ENCODE data around the gene OARD1. TPM values are rescaled to one million over a fixed set of nuclear protein-coding genes. Genes with fewer than 3 reads are reported as not detected.
A peak's percentile ranks its signal among the peaks of the same experiment; 100 is the strongest.

OARD1 gene
- total and polyA plus RNA-seq, 10 of the 15 experiments (the other 5 are each of a cell fraction or from before 2014, with no cell fraction given) = 19.0 to 63.5 (median 43.6) TPM

- TF ChIP-seq ETV6 (conservative IDR thresholded peaks at IDR 0.05 in 1 of 2, IDR thresholded peaks at IDR 0.05 in 1 of 2; ENCODE audit: borderline replicate concordance in 1 of 2, low read depth in 1 of 2) = peak in 1 of 2 experiments; percentile 65; a peak in 1 of 4 replicates
- TF ChIP-seq WRNIP1 (IDR thresholded peaks at IDR 0.05; ENCODE audit: borderline replicate concordance, low read depth, low read length) = no peak
- peak; percentile 53 for TF ChIP-seq RUNX3 (IDR thresholded peaks at IDR 0.05; ENCODE audit: low read length)
- TF ChIP-seq, protein P1, sequence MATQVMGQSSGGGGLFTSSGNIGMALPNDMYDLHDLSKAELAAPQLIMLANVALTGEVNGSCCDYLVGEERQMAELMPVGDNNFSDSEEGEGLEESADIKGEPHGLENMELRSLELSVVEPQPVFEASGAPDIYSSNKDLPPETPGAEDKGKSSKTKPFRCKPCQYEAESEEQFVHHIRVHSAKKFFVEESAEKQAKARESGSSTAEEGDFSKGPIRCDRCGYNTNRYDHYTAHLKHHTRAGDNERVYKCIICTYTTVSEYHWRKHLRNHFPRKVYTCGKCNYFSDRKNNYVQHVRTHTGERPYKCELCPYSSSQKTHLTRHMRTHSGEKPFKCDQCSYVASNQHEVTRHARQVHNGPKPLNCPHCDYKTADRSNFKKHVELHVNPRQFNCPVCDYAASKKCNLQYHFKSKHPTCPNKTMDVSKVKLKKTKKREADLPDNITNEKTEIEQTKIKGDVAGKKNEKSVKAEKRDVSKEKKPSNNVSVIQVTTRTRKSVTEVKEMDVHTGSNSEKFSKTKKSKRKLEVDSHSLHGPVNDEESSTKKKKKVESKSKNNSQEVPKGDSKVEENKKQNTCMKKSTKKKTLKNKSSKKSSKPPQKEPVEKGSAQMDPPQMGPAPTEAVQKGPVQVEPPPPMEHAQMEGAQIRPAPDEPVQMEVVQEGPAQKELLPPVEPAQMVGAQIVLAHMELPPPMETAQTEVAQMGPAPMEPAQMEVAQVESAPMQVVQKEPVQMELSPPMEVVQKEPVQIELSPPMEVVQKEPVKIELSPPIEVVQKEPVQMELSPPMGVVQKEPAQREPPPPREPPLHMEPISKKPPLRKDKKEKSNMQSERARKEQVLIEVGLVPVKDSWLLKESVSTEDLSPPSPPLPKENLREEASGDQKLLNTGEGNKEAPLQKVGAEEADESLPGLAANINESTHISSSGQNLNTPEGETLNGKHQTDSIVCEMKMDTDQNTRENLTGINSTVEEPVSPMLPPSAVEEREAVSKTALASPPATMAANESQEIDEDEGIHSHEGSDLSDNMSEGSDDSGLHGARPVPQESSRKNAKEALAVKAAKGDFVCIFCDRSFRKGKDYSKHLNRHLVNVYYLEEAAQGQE (IDR thresholded peaks at IDR 0.05; ENCODE audit: low read depth, low read length) = no peak
- TF ChIP-seq E2F4 (IDR thresholded peaks at IDR 0.05; ENCODE audit: low read depth, low read length) = peak; percentile 87
- TF ChIP-seq EZH2 (IDR thresholded peaks at IDR 0.05; ENCODE audit: borderline replicate concordance, control insufficient read depth, low read depth, low read length) = no peak
- TF ChIP-seq, protein P2, sequence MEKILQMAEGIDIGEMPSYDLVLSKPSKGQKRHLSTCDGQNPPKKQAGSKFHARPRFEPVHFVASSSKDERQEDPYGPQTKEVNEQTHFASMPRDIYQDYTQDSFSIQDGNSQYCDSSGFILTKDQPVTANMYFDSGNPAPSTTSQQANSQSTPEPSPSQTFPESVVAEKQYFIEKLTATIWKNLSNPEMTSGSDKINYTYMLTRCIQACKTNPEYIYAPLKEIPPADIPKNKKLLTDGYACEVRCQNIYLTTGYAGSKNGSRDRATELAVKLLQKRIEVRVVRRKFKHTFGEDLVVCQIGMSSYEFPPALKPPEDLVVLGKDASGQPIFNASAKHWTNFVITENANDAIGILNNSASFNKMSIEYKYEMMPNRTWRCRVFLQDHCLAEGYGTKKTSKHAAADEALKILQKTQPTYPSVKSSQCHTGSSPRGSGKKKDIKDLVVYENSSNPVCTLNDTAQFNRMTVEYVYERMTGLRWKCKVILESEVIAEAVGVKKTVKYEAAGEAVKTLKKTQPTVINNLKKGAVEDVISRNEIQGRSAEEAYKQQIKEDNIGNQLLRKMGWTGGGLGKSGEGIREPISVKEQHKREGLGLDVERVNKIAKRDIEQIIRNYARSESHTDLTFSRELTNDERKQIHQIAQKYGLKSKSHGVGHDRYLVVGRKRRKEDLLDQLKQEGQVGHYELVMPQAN (conservative IDR thresholded peaks at IDR 0.05) = peak; percentile 91; the same call in 1 of the 2 replicates
- TF ChIP-seq SRF (IDR thresholded peaks at IDR 0.05; ENCODE audit: low read depth in 2 of 2, low read length in 2 of 2) = peak in 1 of 2 experiments; percentile 57; a peak in 3 of 4 replicates
- TF ChIP-seq ZBED1 (IDR thresholded peaks at IDR 0.05; ENCODE audit: borderline replicate concordance) = 0 out of 2 replicates have a peak, but pooled peaks have one; percentile 43
- TF ChIP-seq ZNF274 (IDR thresholded peaks at IDR 0.05; ENCODE audit: insufficient read depth, insufficient read length) = no peak
- peak; percentile 77 for TF ChIP-seq ZNF207 (IDR thresholded peaks at IDR 0.05; ENCODE audit: borderline replicate concordance)
- TF ChIP-seq EED (IDR thresholded peaks at IDR 0.05; ENCODE audit: low read depth) = no peak
- TF ChIP-seq CBX5 (IDR thresholded peaks at IDR 0.05; ENCODE audit: low read depth) = no peak
- TF ChIP-seq, protein P3, sequence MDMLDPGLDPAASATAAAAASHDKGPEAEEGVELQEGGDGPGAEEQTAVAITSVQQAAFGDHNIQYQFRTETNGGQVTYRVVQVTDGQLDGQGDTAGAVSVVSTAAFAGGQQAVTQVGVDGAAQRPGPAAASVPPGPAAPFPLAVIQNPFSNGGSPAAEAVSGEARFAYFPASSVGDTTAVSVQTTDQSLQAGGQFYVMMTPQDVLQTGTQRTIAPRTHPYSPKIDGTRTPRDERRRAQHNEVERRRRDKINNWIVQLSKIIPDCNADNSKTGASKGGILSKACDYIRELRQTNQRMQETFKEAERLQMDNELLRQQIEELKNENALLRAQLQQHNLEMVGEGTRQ (IDR thresholded peaks at IDR 0.05; ENCODE audit: borderline replicate concordance, low read depth, low read length) = no peak
- no peak for TF ChIP-seq NFYA (IDR thresholded peaks at IDR 0.05; ENCODE audit: borderline replicate concordance, low read depth, low read length)
- no peak for TF ChIP-seq SMC3 (IDR thresholded peaks at IDR 0.05; ENCODE audit: borderline replicate concordance, low read length)
- 0 out of 2 replicates have a peak, but pooled peaks have one; percentile 81 for TF ChIP-seq RB1 (IDR thresholded peaks at IDR 0.05; ENCODE audit: borderline replicate concordance)
- no peak for TF ChIP-seq MYB (IDR thresholded peaks at IDR 0.05; ENCODE audit: borderline replicate concordance, low read depth, low read length)
- TF ChIP-seq ZNF384 (IDR thresholded peaks at IDR 0.05; ENCODE audit: borderline replicate concordance, low read depth, low read length) = no peak
- TF ChIP-seq NFYB (IDR thresholded peaks at IDR 0.05; ENCODE audit: insufficient read depth, low read depth, low read length) = peak; percentile 59; the same call in 1 of the 2 replicates
- TF ChIP-seq MTA2 (IDR thresholded peaks at IDR 0.05; ENCODE audit: low read depth) = peak; percentile 56; the same call in 1 of the 2 replicates
Observed at GRCh38 chr6:41071923-41072835, at the start of gene OARD1 (continued).

All from GM12878 (cell line).